ENCODE measurements around the gene CALB2.
A peak's percentile ranks its signal among the peaks of the same experiment; 100 is the strongest.

DNA sequence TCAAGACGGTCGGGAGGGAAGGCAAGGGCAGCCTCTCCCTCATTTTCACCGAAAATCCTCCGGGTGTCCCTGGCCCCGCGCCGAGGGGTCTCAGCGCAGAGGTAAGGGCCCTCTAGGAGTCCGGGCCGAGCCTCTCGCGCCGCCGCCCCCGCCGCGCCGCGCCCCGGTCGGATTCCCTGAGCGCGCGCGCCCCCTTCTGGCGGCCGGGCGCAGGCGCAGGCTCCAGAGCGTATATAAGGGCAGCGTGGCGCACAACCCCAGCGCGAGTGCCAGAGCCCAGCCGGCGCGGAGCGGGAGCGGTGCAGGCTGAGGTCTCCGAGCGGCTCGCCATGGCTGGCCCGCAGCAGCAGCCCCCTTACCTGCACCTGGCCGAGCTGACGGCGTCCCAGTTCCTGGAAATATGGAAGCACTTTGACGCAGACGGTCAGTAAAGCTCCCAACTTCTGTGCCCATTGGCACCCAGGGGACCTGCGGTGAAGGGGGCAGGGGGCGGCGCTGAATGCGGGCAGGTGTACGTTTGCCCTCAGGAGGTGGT lies at the start of gene CALB2:
- TF ChIP-seq, protein P1, sequence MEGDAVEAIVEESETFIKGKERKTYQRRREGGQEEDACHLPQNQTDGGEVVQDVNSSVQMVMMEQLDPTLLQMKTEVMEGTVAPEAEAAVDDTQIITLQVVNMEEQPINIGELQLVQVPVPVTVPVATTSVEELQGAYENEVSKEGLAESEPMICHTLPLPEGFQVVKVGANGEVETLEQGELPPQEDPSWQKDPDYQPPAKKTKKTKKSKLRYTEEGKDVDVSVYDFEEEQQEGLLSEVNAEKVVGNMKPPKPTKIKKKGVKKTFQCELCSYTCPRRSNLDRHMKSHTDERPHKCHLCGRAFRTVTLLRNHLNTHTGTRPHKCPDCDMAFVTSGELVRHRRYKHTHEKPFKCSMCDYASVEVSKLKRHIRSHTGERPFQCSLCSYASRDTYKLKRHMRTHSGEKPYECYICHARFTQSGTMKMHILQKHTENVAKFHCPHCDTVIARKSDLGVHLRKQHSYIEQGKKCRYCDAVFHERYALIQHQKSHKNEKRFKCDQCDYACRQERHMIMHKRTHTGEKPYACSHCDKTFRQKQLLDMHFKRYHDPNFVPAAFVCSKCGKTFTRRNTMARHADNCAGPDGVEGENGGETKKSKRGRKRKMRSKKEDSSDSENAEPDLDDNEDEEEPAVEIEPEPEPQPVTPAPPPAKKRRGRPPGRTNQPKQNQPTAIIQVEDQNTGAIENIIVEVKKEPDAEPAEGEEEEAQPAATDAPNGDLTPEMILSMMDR (IDR thresholded peaks at IDR 0.05): peak; percentile 93 to 100 (median 98)
- TF ChIP-seq POLR2A (IDR thresholded peaks at IDR 0.05): no peak

Measured in right lobe of liver (tissue), 4 donors.